IMR-90 (cell line): ENCODE results near the gene EXOC6B. TPM values are rescaled to one million over a fixed set of nuclear protein-coding genes. Genes with fewer than 3 reads are reported as not detected.

Experiments used
- ATAC-seq: fragments of 200-7000 bp; cut with Tn5 transposase; 2 replicates; pipeline ENCODE4 v1.9.1; 2020; ENCODE audit warnings: low read depth, mild to moderate bottlenecking, moderate library complexity
- BruUV-seq: library from RNA; stranded (reverse); fragments of 400-500 nt; replicated peaks from 2 replicates; lab custom pipeline; 2021; lab: Mats Ljungman, UMichigan
- CTCF ChIA-PET: fragments of 300-600 bp; formaldehyde crosslinking; extraction: SDS; loops from one replicate; lab custom pipeline; 2021; ENCODE audit warnings: antibody characterized with exemption; lab: Yijun Ruan, JAX
- POLR2A ChIA-PET: fragments of 300-600 bp; sonication (Branson Sonifier 250); formaldehyde crosslinking; loops from one replicate; lab custom pipeline; 2022; ENCODE audit warnings: antibody characterized with exemption; ENCODE audit not compliant: unreplicated experiment; lab: Charles Lee
- DNase-seq: peaks from one replicate; pipeline ENCODE4 v3.0.0; 2013
- H2AFZ ChIP-seq: replicated peaks from 2 replicates; pipeline ENCODE3; 2013; ENCODE audit warnings: low read length, mild to moderate bottlenecking; ENCODE audit not compliant: poor library complexity
- H2AK5ac ChIP-seq: 2 replicates; pipeline ENCODE4 v1.6.1; 2013; ENCODE audit warnings: low read depth, low read length, inconsistent platforms
- H2AK9ac ChIP-seq: replicated peaks from 2 replicates; pipeline ENCODE3; 2013; ENCODE audit warnings: mild to moderate bottlenecking, low read depth, low read length, moderate library complexity; ENCODE audit not compliant: poor library complexity
- H2BK120ac ChIP-seq: 2 replicates; pipeline ENCODE4 v1.6.1; 2013; ENCODE audit warnings: low read depth, low read length, inconsistent platforms
- H2BK15ac ChIP-seq: 3 replicates; pipeline ENCODE4 v1.6.1; 2013; ENCODE audit warnings: low read depth, low read length, inconsistent platforms
- H2BK20ac ChIP-seq: 2 replicates; pipeline ENCODE4 v1.6.1; 2013; ENCODE audit warnings: low read depth, mild to moderate bottlenecking, inconsistent platforms, low read length, moderate library complexity
- H2BK5ac ChIP-seq: 2 replicates; pipeline ENCODE4 v1.6.1; 2013; ENCODE audit warnings: mild to moderate bottlenecking, low read depth, low read length, inconsistent platforms; ENCODE audit not compliant: poor library complexity, severe bottlenecking
- H3K14ac ChIP-seq: replicated peaks from 2 replicates; pipeline ENCODE4 v1.6.1; 2013; ENCODE audit warnings: low read depth, low read length, inconsistent platforms
- H3K18ac ChIP-seq: 2 replicates; pipeline ENCODE4 v1.6.1; 2013; ENCODE audit warnings: low read depth, low read length, control low read depth
- H3K23ac ChIP-seq: 2 replicates; pipeline ENCODE4 v1.6.1; 2013; ENCODE audit warnings: low read depth, low read length, inconsistent platforms
- H3K27ac ChIP-seq: 2 replicates; pipeline ENCODE4 v1.5.1; 2013; ENCODE audit warnings: mild to moderate bottlenecking, control low read depth, low read length; ENCODE audit not compliant: insufficient read depth
- H3K27me3 ChIP-seq: 2 replicates; pipeline ENCODE4 v1.6.1; 2013; ENCODE audit warnings: low read length; ENCODE audit not compliant: control insufficient read depth, insufficient read depth
- H3K36me3 ChIP-seq: 2 replicates; pipeline ENCODE4 v1.6.1; 2013; ENCODE audit warnings: low read length, mixed read lengths; ENCODE audit not compliant: control insufficient read depth, insufficient read depth
- H3K4ac ChIP-seq: 2 replicates; pipeline ENCODE4 v1.6.1; 2013; ENCODE audit warnings: low read depth, low read length, inconsistent platforms
- H3K4me1 ChIP-seq: 2 replicates; pipeline ENCODE4 v1.6.1; 2013; ENCODE audit warnings: low read length, mixed read lengths; ENCODE audit not compliant: control insufficient read depth, insufficient read depth
- H3K4me2 ChIP-seq: 2 replicates; pipeline ENCODE4 v1.6.1; 2013; ENCODE audit warnings: low read depth, mild to moderate bottlenecking, control low read depth, low read length, moderate library complexity
- H3K4me3 ChIP-seq: 2 replicates; pipeline ENCODE4 v1.5.1; 2013; ENCODE audit warnings: low read depth, mild to moderate bottlenecking, control low read depth, low read length, moderate library complexity; ENCODE audit not compliant: insufficient read depth
- H3K56ac ChIP-seq: 2 replicates; pipeline ENCODE4 v1.6.1; 2013; ENCODE audit warnings: low read length, inconsistent platforms; ENCODE audit not compliant: insufficient read depth; ENCODE audit errors: extremely low read depth
- H3K79me1 ChIP-seq, 2 experiments: 2 replicates each; pipeline ENCODE4 v1.6.1; 2013; ENCODE audit warnings: low read length in 2 of 2, inconsistent platforms in 1 of 2, low read depth in 1 of 2
- H3K9ac ChIP-seq: 2 replicates; pipeline ENCODE4 v1.6.1; 2013; ENCODE audit warnings: low read depth, low read length, control low read depth
- H3K9me1 ChIP-seq: 2 replicates; pipeline ENCODE4 v1.6.1; 2013; ENCODE audit warnings: low read length, inconsistent platforms; ENCODE audit not compliant: insufficient read depth
- H3K9me3 ChIP-seq: 2 replicates; pipeline ENCODE4 v1.6.1; 2013; ENCODE audit warnings: low read length; ENCODE audit not compliant: control insufficient read depth, insufficient read depth
- H4K20me1 ChIP-seq: 2 replicates; pipeline ENCODE4 v1.6.1; 2013; ENCODE audit warnings: low read length, inconsistent platforms; ENCODE audit not compliant: insufficient read depth
- H4K5ac ChIP-seq: 2 replicates; pipeline ENCODE4 v1.6.1; 2013; ENCODE audit warnings: mild to moderate bottlenecking, low read depth, low read length, control low read depth
- H4K8ac ChIP-seq, 2 experiments: 2 replicates each; pipeline ENCODE4 v1.6.1; 2013; ENCODE audit warnings: low read depth in 2 of 2, low read length in 2 of 2, control low read depth in 1 of 2, inconsistent platforms in 1 of 2
- H4K91ac ChIP-seq: 2 replicates; pipeline ENCODE4 v1.6.1; 2013; ENCODE audit warnings: low read depth, low read length, inconsistent platforms; ENCODE audit not compliant: insufficient read depth
- BHLHE40 ChIP-seq: fragments of 150-350 bp; IDR thresholded peaks from 2 replicates; pipeline ENCODE4 v1.6.1; 2016; ENCODE audit warnings: mild to moderate bottlenecking, low read depth, low read length
- CEBPB ChIP-seq: IDR thresholded peaks from 2 replicates; pipeline ENCODE4 v1.6.1; 2012; ENCODE audit warnings: low read depth, low read length, improper control_type of control experiment
- CHD1 ChIP-seq: IDR thresholded peaks from 2 replicates; pipeline ENCODE4 v1.6.1; 2012; ENCODE audit warnings: low read depth, low read length, improper control_type of control experiment
- CTCF ChIP-seq: conservative IDR thresholded peaks from 2 replicates; pipeline ENCODE4 v1.5.1; 2012; ENCODE audit warnings: mild to moderate bottlenecking, low read depth, low read length, improper control_type of control experiment
- FOS ChIP-seq: fragments of 150-350 bp; IDR thresholded peaks from 2 replicates; pipeline ENCODE4 v1.6.1; 2016; ENCODE audit warnings: low read depth, low read length
- MAZ ChIP-seq: IDR thresholded peaks from 2 replicates; pipeline ENCODE4 v1.6.1; 2012; ENCODE audit warnings: low read depth, mild to moderate bottlenecking, low read length, improper control_type of control experiment, moderate library complexity, borderline replicate concordance
- NFE2L2 ChIP-seq: fragments of 150-350 bp; IDR thresholded peaks from 2 replicates; pipeline ENCODE4 v1.6.1; 2016; ENCODE audit warnings: low read depth, mild to moderate bottlenecking, low read length
- POLR2A ChIP-seq: IDR thresholded peaks from 2 replicates; pipeline ENCODE4 v1.6.1; 2012; ENCODE audit warnings: mild to moderate bottlenecking, low read depth, low read length
- RAD21 ChIP-seq: IDR thresholded peaks from 2 replicates; pipeline ENCODE4 v1.6.1; 2012; ENCODE audit warnings: low read length, improper control_type of control experiment
- RCOR1 ChIP-seq: IDR thresholded peaks from 2 replicates; pipeline ENCODE4 v1.6.1; 2012; ENCODE audit warnings: mild to moderate bottlenecking, low read length, improper control_type of control experiment; ENCODE audit not compliant: insufficient replicate concordance
- RFX5 ChIP-seq: IDR thresholded peaks from 2 replicates; pipeline ENCODE4 v1.8.0; 2012; ENCODE audit warnings: low read depth, mild to moderate bottlenecking, low read length, moderate library complexity
- SMC3 ChIP-seq: fragments of 150-350 bp; IDR thresholded peaks from 2 replicates; pipeline ENCODE4 v1.6.1; 2016; ENCODE audit warnings: low read depth, mild to moderate bottlenecking, antibody characterized with exemption, low read length, moderate library complexity
- dilution Hi-C: fragments of 300-500 bp; cut with HindIII; formaldehyde crosslinking; loops from one replicate; pipeline ENCODE4 v1.14.3; 2018; ENCODE audit warnings: low sequenced_read_pairs; ENCODE audit not compliant: unreplicated experiment
- in situ Hi-C: fragments of 300-500 bp; cut with MboI; formaldehyde crosslinking; loops from 3 replicates; pipeline ENCODE4 v1.14.3; 2019; ENCODE audit warnings: low sequenced_read_pairs, inconsistent platforms, mixed read lengths
- intact Hi-C: fragments of 100-400 bp; cut with micrococcal nuclease; formaldehyde crosslinking; loops from 2 replicates; pipeline ENCODE4 v1.10.0; 2022
- polyA plus RNA-seq, 3 experiments: library from polyadenylated mRNA; depleted of rRNA; stranded (reverse); fragments of >200 nt; gene quantifications; 2 replicates each; pipeline ENCODE4 v1.2.3, GENCODE V29; 2012; ENCODE audit warnings: low replicate concordance in 1 of 3
- total RNA-seq: library from RNA; depleted of rRNA; stranded (reverse); fragments of >200 nt; gene quantifications from 2 replicates; pipeline ENCODE4 v1.2.3, GENCODE V29; 2012

EXOC6B gene
- total and polyA plus RNA-seq, 2 of the 4 experiments (the other 2 are of a cell fraction): 10.2 to 29.4 TPM

- H3K79me1 ChIP-seq: 0 out of 4 replicates have a peak, but pooled peaks cover 0 to 3% of the 10 kb centered on the region in 2 experiments
- no peak overlapping the region for H4K91ac ChIP-seq
- no TSS peak for BruUV-seq
- TF ChIP-seq CTCF: no peak
- TF ChIP-seq CHD1: no peak
- TF ChIP-seq NFE2L2: no peak
- no peak for TF ChIP-seq RFX5
- no peak for TF ChIP-seq MAZ
- TF ChIP-seq CEBPB: no peak
- no peak for TF ChIP-seq RAD21
- no peak for TF ChIP-seq SMC3
- TF ChIP-seq RCOR1: no peak
- TF ChIP-seq FOS: no peak
- TF ChIP-seq BHLHE40: no peak
- TF ChIP-seq POLR2A: no peak
- no peak overlapping the region for H4K8ac ChIP-seq
- no peaks in the 10 kb centered on the region for H3K4me1 ChIP-seq
- no peak overlapping the region for H3K14ac ChIP-seq
- in situ Hi-C loops (no loop called here), dilution Hi-C loops (no loop called here), intact Hi-C loops (no loop called here)
- no peak overlapping the region for H3K18ac ChIP-seq
- no peak overlapping the region for H2AK5ac ChIP-seq
- no peak overlapping the region for H3K56ac ChIP-seq
- no peak overlapping the region for H3K9ac ChIP-seq
- ATAC-seq (no peak), DNase-seq (no peak)
- no peaks in the 10 kb centered on the region for H3K9me3 ChIP-seq
- no peaks in the 10 kb centered on the region for H3K9me1 ChIP-seq
- ChIA-PET POLR2A (no interaction called here), CTCF (interaction anchor here (0.6 kb wide), 1 partner anchor 382 kb away, joined by 3 read pairs; no protein-coding TSS in a partner anchor)
- H3K4ac ChIP-seq: no peak overlapping the region
- H2BK5ac ChIP-seq: no peak overlapping the region
- no peak overlapping the region for H2BK15ac ChIP-seq
- peaks cover 2% of the 10 kb centered on the region; the same call in 1 of the 2 replicates for H3K36me3 ChIP-seq
- H3K4me2 ChIP-seq: no peak overlapping the region
- no peak overlapping the region for H3K4me3 ChIP-seq
- H4K5ac ChIP-seq: no peak overlapping the region
- no peaks in the 10 kb centered on the region for H4K20me1 ChIP-seq
- H3K27me3 ChIP-seq: no peaks in the 10 kb centered on the region
- H3K23ac ChIP-seq: no peak overlapping the region
- no peak overlapping the region for H3K27ac ChIP-seq
- H2AFZ ChIP-seq: no peak overlapping the region
- H2BK20ac ChIP-seq: no peak overlapping the region
- no peak overlapping the region for H2AK9ac ChIP-seq
- H2BK120ac ChIP-seq: no peak overlapping the region
Measured at GRCh38 chr2:72712304-72712703, 113.5 kb downstream of the EXOC6B start.
